ENCODE measurements around the gene AUTS2. TPM values are rescaled to one million over a fixed set of nuclear protein-coding genes. Genes with fewer than 3 reads are reported as not detected.
A peak's percentile ranks its signal among the peaks of the same experiment; 100 is the strongest.

The AUTS2 gene
- total RNA-seq, 1 experiment from 2014 or later = 38.5 TPM

- Histone ChIP-seq H3K4me2 (ENCODE audit: low read depth, low read length, poor library complexity, severe bottlenecking) (no peak overlapping the region), H3K36me3 (ENCODE audit: insufficient read depth, low read length) (no peaks in the 10 kb centered on the region), H3K27ac (ENCODE audit: low read length) (no peak overlapping the region), H3K4me1 (ENCODE audit: low read length) (peaks cover 17% of the 10 kb centered on the region), H2AFZ (ENCODE audit: low read length) (no peak overlapping the region), H3K9me2 (replicated peaks; ENCODE audit: insufficient read depth, low read length) (no peaks in the 10 kb centered on the region), H3K79me2 (ENCODE audit: low read length) (no peaks in the 10 kb centered on the region), H3K9ac (ENCODE audit: low read length) (no peak overlapping the region), H3K27me3 (ENCODE audit: low read length) (no peaks in the 10 kb centered on the region), H3K9me3 (ENCODE audit: low read length) (no peaks in the 10 kb centered on the region), H4K20me1 (ENCODE audit: insufficient read depth, low read depth, low read length) (no peaks in the 10 kb centered on the region), H3K4me3 (ENCODE audit: low read length) (no peak overlapping the region)
- DNase-seq = no peak
Observed at GRCh38 chr7:70152313-70152712, 554.0 kb downstream of the AUTS2 start.

- Histone ChIP-seq H3K9me3 (ENCODE audit: low read length) (no peaks in the 10 kb centered on the region), H3K9ac (ENCODE audit: low read length) (no peak overlapping the region), H3K4me3 (ENCODE audit: low read length) (no peak overlapping the region), H3K79me2 (ENCODE audit: low read length) (no peaks in the 10 kb centered on the region), H3K27ac (ENCODE audit: low read length) (no peak overlapping the region), H3K4me1 (ENCODE audit: low read length) (peaks cover 17% of the 10 kb centered on the region), H3K27me3 (ENCODE audit: low read length) (no peaks in the 10 kb centered on the region), H2AFZ (ENCODE audit: low read length) (no peak overlapping the region), H3K36me3 (ENCODE audit: insufficient read depth, low read length) (no peaks in the 10 kb centered on the region), H4K20me1 (ENCODE audit: insufficient read depth, low read depth, low read length) (no peaks in the 10 kb centered on the region), H3K4me2 (ENCODE audit: low read depth, low read length, poor library complexity, severe bottlenecking) (no peak overlapping the region), H3K9me2 (replicated peaks; ENCODE audit: insufficient read depth, low read length) (no peaks in the 10 kb centered on the region)
- no peak for DNase-seq
Observed at GRCh38 chr7:70153933-70154332, 555.7 kb downstream of the AUTS2 start.

GRCh38 chr7:70154521-70155180, 556.4 kb downstream of the AUTS2 start:
- Histone ChIP-seq H2AFZ (ENCODE audit: low read length) (no peak overlapping the region), H4K20me1 (ENCODE audit: insufficient read depth, low read depth, low read length) (no peaks in the 10 kb centered on the region), H3K9me3 (ENCODE audit: low read length) (no peaks in the 10 kb centered on the region), H3K9me2 (replicated peaks; ENCODE audit: insufficient read depth, low read length) (no peaks in the 10 kb centered on the region), H3K79me2 (ENCODE audit: low read length) (no peaks in the 10 kb centered on the region), H3K9ac (ENCODE audit: low read length) (no peak overlapping the region), H3K4me2 (ENCODE audit: low read depth, low read length, poor library complexity, severe bottlenecking) (no peak overlapping the region), H3K36me3 (ENCODE audit: insufficient read depth, low read length) (no peaks in the 10 kb centered on the region), H3K4me1 (ENCODE audit: low read length) (peaks cover 17% of the 10 kb centered on the region), H3K27me3 (ENCODE audit: low read length) (no peaks in the 10 kb centered on the region), H3K27ac (ENCODE audit: low read length) (no peak overlapping the region), H3K4me3 (ENCODE audit: low read length) (no peak overlapping the region)
- DNase-seq = no peak

GRCh38 chr7:70156057-70156456, 557.8 kb downstream of the AUTS2 start:
- Histone ChIP-seq H3K27ac (ENCODE audit: low read length) (no peak overlapping the region), H3K9me2 (replicated peaks; ENCODE audit: insufficient read depth, low read length) (no peaks in the 10 kb centered on the region), H3K9ac (ENCODE audit: low read length) (no peak overlapping the region), H3K4me2 (ENCODE audit: low read depth, low read length, poor library complexity, severe bottlenecking) (peak overlapping the region; percentile 46), H3K36me3 (ENCODE audit: insufficient read depth, low read length) (no peaks in the 10 kb centered on the region), H3K9me3 (ENCODE audit: low read length) (no peaks in the 10 kb centered on the region), H3K27me3 (ENCODE audit: low read length) (no peaks in the 10 kb centered on the region), H4K20me1 (ENCODE audit: insufficient read depth, low read depth, low read length) (no peaks in the 10 kb centered on the region), H3K4me3 (ENCODE audit: low read length) (no peak overlapping the region), H2AFZ (ENCODE audit: low read length) (no peak overlapping the region), H3K79me2 (ENCODE audit: low read length) (no peaks in the 10 kb centered on the region), H3K4me1 (ENCODE audit: low read length) (peaks cover 17% of the 10 kb centered on the region)
- peak; percentile 60 for DNase-seq

GRCh38 chr7:70159121-70159520, 560.8 kb downstream of the AUTS2 start:
- H3K79me2 ChIP-seq (ENCODE audit: low read length) = no peaks in the 10 kb centered on the region
- no peak overlapping the region for H3K27ac ChIP-seq (ENCODE audit: low read length)
- no peaks in the 10 kb centered on the region for H3K9me2 ChIP-seq (replicated peaks; ENCODE audit: insufficient read depth, low read length)

GRCh38 chr7:70165477-70166170, 567.3 kb downstream of the AUTS2 start:
- H3K27ac ChIP-seq (ENCODE audit: low read length) = no peak overlapping the region
- no peaks in the 10 kb centered on the region for H3K4me1 ChIP-seq (ENCODE audit: low read length)
- H3K4me2 ChIP-seq (ENCODE audit: low read depth, low read length, poor library complexity, severe bottlenecking) = no peak overlapping the region

More at GRCh38 chr7:70159121-70159520, 560.8 kb downstream of the AUTS2 start:
- Histone ChIP-seq H3K36me3 (ENCODE audit: insufficient read depth, low read length) (no peaks in the 10 kb centered on the region), H4K20me1 (ENCODE audit: insufficient read depth, low read depth, low read length) (no peaks in the 10 kb centered on the region), H3K9me3 (ENCODE audit: low read length) (no peaks in the 10 kb centered on the region), H2AFZ (ENCODE audit: low read length) (no peak overlapping the region), H3K27me3 (ENCODE audit: low read length) (no peaks in the 10 kb centered on the region), H3K4me3 (ENCODE audit: low read length) (no peak overlapping the region), H3K4me2 (ENCODE audit: low read depth, low read length, poor library complexity, severe bottlenecking) (no peak overlapping the region), H3K4me1 (ENCODE audit: low read length) (peaks cover 17% of the 10 kb centered on the region), H3K9ac (ENCODE audit: low read length) (no peak overlapping the region)
- no peak for DNase-seq

GRCh38 chr7:70171369-70171920, 573.2 kb downstream of the AUTS2 start:
- H3K27ac ChIP-seq (ENCODE audit: low read length) = no peak overlapping the region
- H3K36me3 ChIP-seq (ENCODE audit: insufficient read depth, low read length) = no peaks in the 10 kb centered on the region
- no peak overlapping the region for H3K4me2 ChIP-seq (ENCODE audit: low read depth, low read length, poor library complexity, severe bottlenecking)
- no peak overlapping the region for H2AFZ ChIP-seq (ENCODE audit: low read length)
- H3K4me3 ChIP-seq (ENCODE audit: low read length) = no peak overlapping the region
- H3K4me1 ChIP-seq (ENCODE audit: low read length) = no peaks in the 10 kb centered on the region
- no peak for DNase-seq
- no peaks in the 10 kb centered on the region for H3K79me2 ChIP-seq (ENCODE audit: low read length)
- H3K9me3 ChIP-seq (ENCODE audit: low read length) = no peaks in the 10 kb centered on the region
- no peak overlapping the region for H3K9ac ChIP-seq (ENCODE audit: low read length)
- no peaks in the 10 kb centered on the region for H3K9me2 ChIP-seq (replicated peaks; ENCODE audit: insufficient read depth, low read length)
- no peaks in the 10 kb centered on the region; the same call in 1 of the 2 replicates for H4K20me1 ChIP-seq (ENCODE audit: insufficient read depth, low read depth, low read length)
- H3K27me3 ChIP-seq (ENCODE audit: low read length) = no peaks in the 10 kb centered on the region

More at GRCh38 chr7:70165477-70166170, 567.3 kb downstream of the AUTS2 start:
- no peaks in the 10 kb centered on the region for H3K36me3 ChIP-seq (ENCODE audit: insufficient read depth, low read length)
- no peaks in the 10 kb centered on the region for H3K79me2 ChIP-seq (ENCODE audit: low read length)
- no peak overlapping the region for H2AFZ ChIP-seq (ENCODE audit: low read length)
- H3K4me3 ChIP-seq (ENCODE audit: low read length) = no peak overlapping the region
- DNase-seq = no peak
- no peaks in the 10 kb centered on the region for H3K9me3 ChIP-seq (ENCODE audit: low read length)
- no peak overlapping the region for H3K9ac ChIP-seq (ENCODE audit: low read length)
- H3K9me2 ChIP-seq (replicated peaks; ENCODE audit: insufficient read depth, low read length) = no peaks in the 10 kb centered on the region
- no peaks in the 10 kb centered on the region for H3K27me3 ChIP-seq (ENCODE audit: low read length)
- no peaks in the 10 kb centered on the region for H4K20me1 ChIP-seq (ENCODE audit: insufficient read depth, low read depth, low read length)

GRCh38 chr7:70177166-70177565, 578.9 kb downstream of the AUTS2 start:
- H4K20me1 ChIP-seq (ENCODE audit: insufficient read depth, low read depth, low read length) = no peaks in the 10 kb centered on the region; the same call in 1 of the 2 replicates
- no peak overlapping the region for H3K4me2 ChIP-seq (ENCODE audit: low read depth, low read length, poor library complexity, severe bottlenecking)
- H2AFZ ChIP-seq (ENCODE audit: low read length) = no peak overlapping the region
- H3K4me1 ChIP-seq (ENCODE audit: low read length) = no peaks in the 10 kb centered on the region
- H3K9me3 ChIP-seq (ENCODE audit: low read length) = no peaks in the 10 kb centered on the region
- H3K4me3 ChIP-seq (ENCODE audit: low read length) = no peak overlapping the region
- DNase-seq = no peak
- no peak overlapping the region for H3K9ac ChIP-seq (ENCODE audit: low read length)
- no peaks in the 10 kb centered on the region for H3K79me2 ChIP-seq (ENCODE audit: low read length)
- no peaks in the 10 kb centered on the region for H3K36me3 ChIP-seq (ENCODE audit: insufficient read depth, low read length)
- H3K27me3 ChIP-seq (ENCODE audit: low read length) = no peaks in the 10 kb centered on the region
- H3K27ac ChIP-seq (ENCODE audit: low read length) = no peak overlapping the region
- H3K9me2 ChIP-seq (replicated peaks; ENCODE audit: insufficient read depth, low read length) = no peaks in the 10 kb centered on the region

Measured in Karpas-422 (cell line).